Colonic mucosa (tissue), 4 donors: ENCODE measurements around the gene CWC15. TPM values are rescaled to one million over a fixed set of nuclear protein-coding genes. Genes with fewer than 3 reads are reported as not detected.

Experiments
- DNase-seq: peaks from one replicate; pipeline ENCODE4 v3.0.0-alpha.2; 2020
- H3K27ac ChIP-seq: fragments of 200-600 bp; one replicate; pipeline ENCODE4 v1.8.0; 2021
- H3K27me3 ChIP-seq: fragments of 200-600 bp; one replicate; pipeline ENCODE4 v1.8.0; 2021
- H3K36me3 ChIP-seq: fragments of 200-600 bp; one replicate; pipeline ENCODE4 v1.8.0; 2021
- H3K4me1 ChIP-seq: fragments of 200-600 bp; one replicate; pipeline ENCODE4 v1.8.0; 2021; ENCODE audit warnings: mild to moderate bottlenecking
- H3K4me3 ChIP-seq: fragments of 200-600 bp; one replicate; pipeline ENCODE4 v1.8.0; 2021
- H3K9ac ChIP-seq, 2 donors: one replicate each; pipeline ENCODE4 v1.7.0; 2013; ENCODE audit warnings: control low read depth in 2 of 2, low read depth in 2 of 2, low read length in 2 of 2
- H3K9me3 ChIP-seq: fragments of 200-600 bp; one replicate; pipeline ENCODE4 v1.8.0; 2021
- intact Hi-C: fragments of 100-400 bp; cut with DNase I; formaldehyde crosslinking; loops from one replicate; pipeline ENCODE4 v1.14.1; 2022
- total RNA-seq, 2 donors: library from RNA; stranded (reverse); fragmentation: NEBNext Ultra II Directional in 1 of 2; extraction: Animal tissue kit (Norgen Biotek cat#: 25700) in 1 of 2; gene quantifications; one replicate each; pipeline ENCODE4 v1.2.1, GENCODE V29; 2021
- TF ChIP-seq, protein P1 (sequence below): fragments of 200-600 bp; IDR thresholded peaks from one replicate; pipeline ENCODE4 v1.8.0; 2022; ENCODE audit warnings: antibody characterized with exemption, mild to moderate bottlenecking
- donor health status: healthy.
- donor health status: DM: no; HTN: no; CAD: no.
- donor health status: DM: no; HTN: no; CAD: no.

CWC15 gene
- total RNA-seq, 2 donors from 2014 or later, result 40.4 to 47.5 TPM

DNA sequence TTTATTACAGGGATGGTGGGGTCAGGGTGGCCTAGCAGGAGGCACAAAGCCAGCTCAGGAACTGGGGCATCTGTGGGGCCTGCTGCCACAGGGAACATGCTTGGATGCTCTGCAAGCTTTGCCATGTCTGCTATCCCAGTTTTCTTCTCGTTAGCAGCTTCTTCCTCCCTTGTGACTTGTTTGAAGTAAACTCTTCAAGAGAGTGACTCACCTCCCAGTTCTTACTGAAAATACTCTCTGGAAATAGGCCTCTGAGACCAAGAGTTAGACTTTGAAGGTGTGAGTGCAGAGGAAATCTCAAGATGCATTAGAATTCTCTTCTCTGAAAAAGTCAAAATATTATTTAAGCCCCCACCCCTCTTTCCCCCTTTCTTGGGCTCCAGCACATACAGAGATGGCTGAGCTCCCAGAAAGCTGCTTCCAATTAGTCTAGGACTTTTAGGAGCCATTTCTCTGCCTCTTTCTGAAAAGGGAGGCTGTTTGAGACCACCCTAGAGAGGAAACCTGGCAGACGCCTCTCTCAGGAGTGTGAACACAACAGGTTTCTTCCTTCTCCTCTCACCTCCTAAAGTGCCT lies 15.1 kb downstream of the CWC15 start:
- no peak for DNase-seq
- Histone ChIP-seq H3K9me3 (no peaks in the 10 kb centered on the region), H3K9ac (no peak overlapping the region), H3K27ac (no peak overlapping the region), H3K4me3 (no peak overlapping the region), H3K36me3 (peaks cover 3% of the 10 kb centered on the region), H3K27me3 (no peaks in the 10 kb centered on the region), H3K4me1 (no peaks in the 10 kb centered on the region)
- TF ChIP-seq, protein P1, sequence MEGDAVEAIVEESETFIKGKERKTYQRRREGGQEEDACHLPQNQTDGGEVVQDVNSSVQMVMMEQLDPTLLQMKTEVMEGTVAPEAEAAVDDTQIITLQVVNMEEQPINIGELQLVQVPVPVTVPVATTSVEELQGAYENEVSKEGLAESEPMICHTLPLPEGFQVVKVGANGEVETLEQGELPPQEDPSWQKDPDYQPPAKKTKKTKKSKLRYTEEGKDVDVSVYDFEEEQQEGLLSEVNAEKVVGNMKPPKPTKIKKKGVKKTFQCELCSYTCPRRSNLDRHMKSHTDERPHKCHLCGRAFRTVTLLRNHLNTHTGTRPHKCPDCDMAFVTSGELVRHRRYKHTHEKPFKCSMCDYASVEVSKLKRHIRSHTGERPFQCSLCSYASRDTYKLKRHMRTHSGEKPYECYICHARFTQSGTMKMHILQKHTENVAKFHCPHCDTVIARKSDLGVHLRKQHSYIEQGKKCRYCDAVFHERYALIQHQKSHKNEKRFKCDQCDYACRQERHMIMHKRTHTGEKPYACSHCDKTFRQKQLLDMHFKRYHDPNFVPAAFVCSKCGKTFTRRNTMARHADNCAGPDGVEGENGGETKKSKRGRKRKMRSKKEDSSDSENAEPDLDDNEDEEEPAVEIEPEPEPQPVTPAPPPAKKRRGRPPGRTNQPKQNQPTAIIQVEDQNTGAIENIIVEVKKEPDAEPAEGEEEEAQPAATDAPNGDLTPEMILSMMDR, result no peak
- intact Hi-C loops, result no loop called here

DNA sequence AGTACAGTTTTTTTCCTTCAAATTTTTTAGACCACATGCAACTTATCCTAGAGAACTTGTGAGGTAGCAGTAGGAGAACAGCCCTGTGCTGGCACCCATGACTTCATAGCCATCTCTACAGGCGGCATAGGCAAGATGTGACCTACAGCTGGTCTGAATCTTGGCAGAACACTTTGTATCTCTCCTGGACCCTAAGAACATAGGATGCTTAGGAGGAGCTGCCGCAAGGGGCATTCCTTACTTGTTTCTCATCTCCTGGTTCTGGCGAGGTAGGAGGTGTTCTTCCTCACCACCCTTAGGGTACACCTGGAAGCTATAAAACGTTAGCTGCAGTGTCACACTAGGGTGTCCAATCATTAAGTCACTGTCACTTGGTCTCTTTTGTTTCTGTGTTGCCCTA lies 16.4 kb downstream of the CWC15 start:
- no peaks in the 10 kb centered on the region for H3K36me3 ChIP-seq
- H3K27ac ChIP-seq, result no peak overlapping the region
- H3K9me3 ChIP-seq, result no peaks in the 10 kb centered on the region
- H3K4me1 ChIP-seq, result no peaks in the 10 kb centered on the region
- H3K9ac ChIP-seq, result no peak overlapping the region
- no peaks in the 10 kb centered on the region for H3K27me3 ChIP-seq
- intact Hi-C loops, result no loop called here
- DNase-seq, result no peak
- TF ChIP-seq, protein P1, result no peak
- H3K4me3 ChIP-seq, result no peak overlapping the region

DNA sequence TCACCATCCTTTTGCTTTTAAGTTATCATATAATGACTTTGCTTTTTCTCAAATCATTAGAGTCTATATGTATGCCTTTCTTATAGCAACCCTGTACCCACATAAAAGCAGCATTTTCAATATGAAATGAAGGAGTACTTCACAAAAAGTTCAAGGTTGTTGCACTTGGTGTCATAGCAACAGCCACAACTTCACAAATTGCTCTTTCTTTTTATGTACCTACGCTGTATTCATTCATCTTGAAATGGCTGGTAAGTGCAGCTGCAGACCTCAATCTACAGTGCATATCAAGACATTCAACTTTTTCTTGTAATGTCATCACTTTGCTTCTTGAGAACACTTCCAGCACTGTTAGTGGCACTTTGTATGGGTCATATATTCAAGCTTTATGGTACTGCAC lies 18.6 kb downstream of the CWC15 start:
- Histone ChIP-seq H3K9ac (no peak overlapping the region), H3K4me3 (no peak overlapping the region), H3K9me3 (no peaks in the 10 kb centered on the region), H3K4me1 (no peaks in the 10 kb centered on the region), H3K36me3 (no peaks in the 10 kb centered on the region), H3K27me3 (no peaks in the 10 kb centered on the region), H3K27ac (no peak overlapping the region)
- TF ChIP-seq, protein P1, result no peak
- intact Hi-C loops, result no loop called here
- no peak for DNase-seq

DNA sequence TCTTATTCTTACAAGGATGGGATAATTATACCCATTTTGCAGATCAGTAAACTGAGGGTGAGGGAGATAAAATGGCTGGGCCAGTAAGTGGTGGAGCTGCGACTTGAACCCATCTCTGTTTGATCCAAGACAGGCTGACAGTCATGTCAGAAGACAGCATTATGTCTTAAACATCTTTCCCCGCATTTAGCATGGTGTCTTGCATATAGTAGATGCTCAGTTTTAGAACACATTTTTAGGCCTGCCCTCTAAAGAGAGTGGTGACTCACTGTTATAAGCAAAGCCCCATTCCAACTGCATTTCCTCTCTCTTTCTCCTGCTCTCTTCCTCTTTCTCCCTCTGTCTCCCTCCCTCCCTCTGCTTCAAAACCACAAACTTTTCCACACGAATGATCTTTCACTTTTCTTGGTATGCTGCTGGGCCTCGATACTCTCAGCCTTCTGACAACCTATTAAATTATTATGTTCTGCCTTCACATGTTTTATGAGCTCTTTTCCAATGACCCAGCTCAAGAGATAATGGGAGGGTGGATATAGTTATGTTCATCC lies 25.2 kb downstream of the CWC15 start:
- no peaks in the 10 kb centered on the region for H3K4me1 ChIP-seq
- no peak overlapping the region for H3K9ac ChIP-seq
- no peak overlapping the region for H3K27ac ChIP-seq
- TF ChIP-seq, protein P1, result no peak
- intact Hi-C loops, result no loop called here
- H3K36me3 ChIP-seq, result no peaks in the 10 kb centered on the region
- H3K4me3 ChIP-seq, result no peak overlapping the region
- no peak for DNase-seq
- no peaks in the 10 kb centered on the region for H3K9me3 ChIP-seq
- H3K27me3 ChIP-seq, result no peaks in the 10 kb centered on the region

DNA sequence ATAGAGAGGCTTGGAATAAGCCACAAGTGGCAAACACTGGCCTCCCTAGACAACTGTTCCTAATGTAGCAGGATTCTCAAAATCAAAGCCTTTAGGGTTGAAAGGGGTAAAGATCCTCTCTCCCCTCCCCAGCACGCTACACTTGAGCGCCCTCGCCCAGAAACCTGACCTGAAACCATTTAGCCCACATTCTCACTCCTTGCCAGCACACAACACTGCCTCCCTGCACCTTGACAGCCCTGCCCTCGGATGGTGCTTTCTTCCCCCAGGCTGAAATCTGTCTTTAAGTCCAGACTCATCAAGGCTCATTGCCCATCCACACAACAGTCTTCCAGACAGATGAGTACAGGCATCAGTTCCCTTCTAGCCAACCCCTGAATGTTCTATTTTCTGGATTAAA lies 26.5 kb downstream of the CWC15 start:
- H3K9me3 ChIP-seq, result no peaks in the 10 kb centered on the region
- H3K9ac ChIP-seq, result no peak overlapping the region
- DNase-seq, result no peak
- H3K27me3 ChIP-seq, result no peaks in the 10 kb centered on the region
- intact Hi-C loops, result no loop called here
- no peaks in the 10 kb centered on the region for H3K36me3 ChIP-seq
- TF ChIP-seq, protein P1, result no peak
- no peak overlapping the region for H3K27ac ChIP-seq
- no peaks in the 10 kb centered on the region for H3K4me1 ChIP-seq
- H3K4me3 ChIP-seq, result no peak overlapping the region
